ENCODE data around the gene IRF2BP2. TPM values are rescaled to one million over a fixed set of nuclear protein-coding genes. Genes with fewer than 3 reads are reported as not detected.

The IRF2BP2 gene
- total and polyA plus RNA-seq, 2 donors (not counting 1 experiment from before 2014, with no cell fraction given), result 17.8 to 71.8 TPM

DNA sequence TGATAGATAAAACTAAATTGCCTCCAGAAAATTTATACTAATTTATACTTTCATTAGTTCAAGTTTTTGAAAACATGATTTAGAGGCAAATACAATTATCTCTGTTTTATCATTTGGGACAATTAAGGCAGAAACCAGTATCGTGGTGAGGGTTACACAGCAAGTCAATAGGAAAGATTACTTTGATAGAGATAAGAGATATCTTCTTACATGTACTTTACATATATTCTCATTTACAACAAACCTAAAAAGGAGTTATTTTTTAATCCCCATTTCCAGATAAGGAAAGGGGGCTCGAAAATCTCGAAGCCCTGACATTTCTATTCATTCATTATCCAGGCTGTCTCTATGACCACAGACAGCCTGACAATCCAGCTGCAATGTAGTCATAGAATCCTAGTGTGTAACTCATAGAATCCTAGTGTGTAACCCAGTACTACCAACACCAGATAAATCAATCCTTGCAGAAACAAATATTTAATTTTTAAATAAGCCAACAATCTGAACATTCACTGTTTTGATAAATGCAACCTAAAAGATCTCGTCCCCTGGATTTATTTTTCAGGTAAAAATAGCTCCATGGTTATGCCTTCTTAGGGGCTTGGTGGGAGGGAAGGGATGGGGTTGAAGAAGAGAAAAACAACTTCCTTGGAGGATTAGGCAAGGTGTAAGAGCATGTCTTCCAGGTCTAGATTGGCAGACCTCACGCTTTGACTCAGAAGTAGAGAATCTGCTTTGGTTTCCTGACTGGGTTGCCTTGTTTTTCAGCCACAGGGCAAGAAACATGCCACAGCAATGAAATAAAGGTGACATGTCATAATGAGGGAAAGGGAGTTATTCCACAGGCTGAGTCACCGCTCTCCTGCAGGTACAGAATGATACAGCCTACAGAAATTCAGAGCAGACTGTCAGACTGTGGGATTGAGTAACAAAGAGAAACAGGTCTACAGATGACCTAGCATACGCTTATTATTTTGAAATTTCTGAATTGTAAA is 45.6 kb downstream of the IRF2BP2 start:
- Histone ChIP-seq H3K4me2 (ENCODE audit: extremely low read depth, insufficient read depth, low read length) (no peak overlapping the region), H3K4me1 (ENCODE audit: control insufficient read depth, extremely low read depth, insufficient read depth, low read length) (no peaks in the 10 kb centered on the region), H4K20me1 (ENCODE audit: control insufficient read depth, extremely low read depth, insufficient read depth, low read length) (no peaks in the 10 kb centered on the region), H3K4me3 (replicated peaks in 1 of 4; ENCODE audit: control extremely low read depth in 1 of 4, insufficient read depth in 1 of 4, low read depth in 3 of 4, low read length in 4 of 4) (no peak overlapping the region), H3K27me3 (ENCODE audit: control insufficient read depth, insufficient read depth, low read length) (no peaks in the 10 kb centered on the region), H3K27ac (ENCODE audit: insufficient read depth, low read length) (no peak overlapping the region), H3K9ac (ENCODE audit: insufficient read depth, low read length) (no peak overlapping the region), H2AFZ (ENCODE audit: low read length) (no peak overlapping the region), H3K9me3 (ENCODE audit: control insufficient read depth, insufficient read depth, low read depth, low read length) (no peaks in the 10 kb centered on the region), H3K36me3 (ENCODE audit: control insufficient read depth, insufficient read depth, low read length) (no peaks in the 10 kb centered on the region), H3K79me2 (ENCODE audit: control insufficient read depth, insufficient read depth, low read length) (no peaks in the 10 kb centered on the region)
- TF ChIP-seq, protein P1, sequence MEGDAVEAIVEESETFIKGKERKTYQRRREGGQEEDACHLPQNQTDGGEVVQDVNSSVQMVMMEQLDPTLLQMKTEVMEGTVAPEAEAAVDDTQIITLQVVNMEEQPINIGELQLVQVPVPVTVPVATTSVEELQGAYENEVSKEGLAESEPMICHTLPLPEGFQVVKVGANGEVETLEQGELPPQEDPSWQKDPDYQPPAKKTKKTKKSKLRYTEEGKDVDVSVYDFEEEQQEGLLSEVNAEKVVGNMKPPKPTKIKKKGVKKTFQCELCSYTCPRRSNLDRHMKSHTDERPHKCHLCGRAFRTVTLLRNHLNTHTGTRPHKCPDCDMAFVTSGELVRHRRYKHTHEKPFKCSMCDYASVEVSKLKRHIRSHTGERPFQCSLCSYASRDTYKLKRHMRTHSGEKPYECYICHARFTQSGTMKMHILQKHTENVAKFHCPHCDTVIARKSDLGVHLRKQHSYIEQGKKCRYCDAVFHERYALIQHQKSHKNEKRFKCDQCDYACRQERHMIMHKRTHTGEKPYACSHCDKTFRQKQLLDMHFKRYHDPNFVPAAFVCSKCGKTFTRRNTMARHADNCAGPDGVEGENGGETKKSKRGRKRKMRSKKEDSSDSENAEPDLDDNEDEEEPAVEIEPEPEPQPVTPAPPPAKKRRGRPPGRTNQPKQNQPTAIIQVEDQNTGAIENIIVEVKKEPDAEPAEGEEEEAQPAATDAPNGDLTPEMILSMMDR (conservative IDR thresholded peaks at IDR 0.05 in 1 of 2, IDR thresholded peaks at IDR 0.05 in 1 of 2; ENCODE audit: low read depth in 1 of 2, low read length in 2 of 2), result no peak
- no peak for TF ChIP-seq EZH2 (IDR thresholded peaks at IDR 0.05; ENCODE audit: low read length, missing control alignments)
- DNase-seq (ENCODE audit: low read depth in 2 of 2), result peak; percentile 40 to 98

DNA sequence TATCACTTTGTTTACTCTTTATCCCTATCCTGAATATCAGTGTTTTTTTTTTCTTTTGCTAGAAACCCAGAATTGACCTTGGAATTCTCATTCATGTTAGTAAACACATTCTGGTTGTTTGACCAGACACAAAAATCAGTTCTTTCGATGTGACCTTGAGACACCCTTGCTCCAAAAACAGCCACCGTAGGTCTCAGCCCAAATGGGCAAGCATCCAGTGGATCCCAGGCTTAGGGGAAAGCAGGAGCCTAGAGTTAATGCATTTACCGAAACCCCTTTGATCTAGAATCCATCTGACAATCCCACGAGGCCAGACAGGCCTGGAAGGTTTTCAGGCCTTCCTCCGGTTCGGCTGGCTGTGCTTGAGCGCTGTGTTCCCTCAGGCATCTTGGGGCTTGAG is 47.6 kb downstream of the IRF2BP2 start:
- H3K4me2 ChIP-seq (ENCODE audit: extremely low read depth, insufficient read depth, low read length), result no peak overlapping the region
- H3K9me3 ChIP-seq (ENCODE audit: control insufficient read depth, insufficient read depth, low read depth, low read length), result no peaks in the 10 kb centered on the region
- H3K36me3 ChIP-seq (ENCODE audit: control insufficient read depth, insufficient read depth, low read length), result no peaks in the 10 kb centered on the region
- no peak overlapping the region for H2AFZ ChIP-seq (ENCODE audit: low read length)
- H4K20me1 ChIP-seq (ENCODE audit: control insufficient read depth, extremely low read depth, insufficient read depth, low read length), result no peaks in the 10 kb centered on the region
- no peak overlapping the region for H3K4me3 ChIP-seq (replicated peaks in 1 of 4; ENCODE audit: control extremely low read depth in 1 of 4, insufficient read depth in 1 of 4, low read depth in 3 of 4, low read length in 4 of 4)
- no peaks in the 10 kb centered on the region for H3K79me2 ChIP-seq (ENCODE audit: control insufficient read depth, insufficient read depth, low read length)
- H3K9ac ChIP-seq (ENCODE audit: insufficient read depth, low read length), result no peak overlapping the region
- TF ChIP-seq, protein P1 (conservative IDR thresholded peaks at IDR 0.05 in 1 of 2, IDR thresholded peaks at IDR 0.05 in 1 of 2; ENCODE audit: low read depth in 1 of 2, low read length in 2 of 2), result no peak
- no peak for TF ChIP-seq EZH2 (IDR thresholded peaks at IDR 0.05; ENCODE audit: low read length, missing control alignments)
- no peak overlapping the region for H3K27ac ChIP-seq (ENCODE audit: insufficient read depth, low read length)
- no peaks in the 10 kb centered on the region for H3K27me3 ChIP-seq (ENCODE audit: control insufficient read depth, insufficient read depth, low read length)
- no peak for DNase-seq (ENCODE audit: low read depth in 2 of 2)
- no peaks in the 10 kb centered on the region for H3K4me1 ChIP-seq (ENCODE audit: control insufficient read depth, extremely low read depth, insufficient read depth, low read length)

DNA sequence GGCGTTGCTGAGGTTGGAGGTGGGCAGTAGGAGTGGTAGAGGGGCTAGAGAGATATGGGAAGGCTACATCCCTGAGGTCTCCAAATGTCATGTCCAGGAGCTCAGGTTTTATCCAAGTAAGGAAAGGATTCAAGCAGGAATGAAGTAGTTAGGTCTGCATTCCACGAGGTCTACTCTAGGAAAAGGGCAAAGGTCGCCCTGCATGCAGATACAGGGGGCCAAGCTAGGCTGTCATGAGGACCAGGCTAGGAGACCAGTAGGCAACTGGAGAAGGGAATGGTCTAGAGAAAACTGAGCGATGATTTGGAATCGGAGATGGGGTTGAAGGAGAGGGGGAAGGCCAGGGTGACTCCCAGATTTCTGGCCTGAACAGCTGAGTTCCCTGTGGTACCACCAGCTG is 48.7 kb downstream of the IRF2BP2 start:
- H3K4me3 ChIP-seq (replicated peaks in 1 of 4; ENCODE audit: control extremely low read depth in 1 of 4, insufficient read depth in 1 of 4, low read depth in 3 of 4, low read length in 4 of 4), result no peak overlapping the region
- H3K27ac ChIP-seq (ENCODE audit: insufficient read depth, low read length), result no peak overlapping the region
- no peaks in the 10 kb centered on the region for H3K4me1 ChIP-seq (ENCODE audit: control insufficient read depth, extremely low read depth, insufficient read depth, low read length)
- H3K27me3 ChIP-seq (ENCODE audit: control insufficient read depth, insufficient read depth, low read length), result no peaks in the 10 kb centered on the region
- no peak overlapping the region for H3K9ac ChIP-seq (ENCODE audit: insufficient read depth, low read length)
- no peak for DNase-seq (ENCODE audit: low read depth in 2 of 2)
- no peaks in the 10 kb centered on the region for H3K36me3 ChIP-seq (ENCODE audit: control insufficient read depth, insufficient read depth, low read length)
- no peaks in the 10 kb centered on the region for H3K79me2 ChIP-seq (ENCODE audit: control insufficient read depth, insufficient read depth, low read length)
- H2AFZ ChIP-seq (ENCODE audit: low read length), result no peak overlapping the region
- no peak overlapping the region for H3K4me2 ChIP-seq (ENCODE audit: extremely low read depth, insufficient read depth, low read length)
- no peaks in the 10 kb centered on the region for H4K20me1 ChIP-seq (ENCODE audit: control insufficient read depth, extremely low read depth, insufficient read depth, low read length)
- no peak for TF ChIP-seq EZH2 (IDR thresholded peaks at IDR 0.05; ENCODE audit: low read length, missing control alignments)
- TF ChIP-seq, protein P1 (conservative IDR thresholded peaks at IDR 0.05 in 1 of 2, IDR thresholded peaks at IDR 0.05 in 1 of 2; ENCODE audit: low read depth in 1 of 2, low read length in 2 of 2), result no peak
- no peaks in the 10 kb centered on the region for H3K9me3 ChIP-seq (ENCODE audit: control insufficient read depth, insufficient read depth, low read depth, low read length)
